OCI-LY7 (cell line): Measurements from ENCODE around the gene CCRL2. TPM values are rescaled to one million over a fixed set of nuclear protein-coding genes. Genes with fewer than 3 reads are reported as not detected.
"Not testable (repeated sequence)": the region's sequence is repeated elsewhere in the genome, so short reads cannot be mapped to it uniquely, and the experiment has no call there.

Experiments used
- BruUV-seq: library from RNA; stranded (reverse); fragments of 400-500 nt; replicated peaks from 2 replicates; lab custom pipeline; 2021; lab: Mats Ljungman, UMichigan
- CTCF ChIA-PET: fragments of 300-600 bp; sonication (Branson Sonifier 250); formaldehyde crosslinking; loops from one replicate; lab custom pipeline; 2022; ENCODE audit warnings: antibody characterized with exemption; ENCODE audit not compliant: unreplicated experiment; lab: Charles Lee
- POLR2A ChIA-PET: fragments of 300-600 bp; sonication (Branson Sonifier 250); formaldehyde crosslinking; loops from one replicate; lab custom pipeline; 2022; ENCODE audit warnings: antibody characterized with exemption; lab: Charles Lee
- DNase-seq: peaks from one replicate; pipeline ENCODE4 v3.0.0-alpha.2; 2015; ENCODE audit warnings: low spot score
- H2AFZ ChIP-seq: fragments of 200-600 bp; sonication (generic), shearing (Covaris generic); 2 replicates; pipeline ENCODE4 v1.6.1; 2014; ENCODE audit warnings: mild to moderate bottlenecking, antibody characterized with exemption, low read length, moderate library complexity
- H3K27ac ChIP-seq: fragments of 200-600 bp; sonication (generic); 2 replicates; pipeline ENCODE4 v1.5.1; 2014; ENCODE audit warnings: mixed run types, low read depth, mild to moderate bottlenecking, moderate library complexity, low read length, inconsistent platforms; ENCODE audit not compliant: poor library complexity, severe bottlenecking
- H3K36me3 ChIP-seq: fragments of 200-600 bp; sonication (generic); 2 replicates; pipeline ENCODE4 v1.6.1; 2014; ENCODE audit warnings: mild to moderate bottlenecking, antibody characterized with exemption, low read length, moderate library complexity, mixed read lengths; ENCODE audit not compliant: insufficient read depth
- H3K4me1 ChIP-seq: fragments of 200-600 bp; sonication (generic); 2 replicates; pipeline ENCODE4 v1.5.1; 2014; ENCODE audit warnings: mild to moderate bottlenecking, low read length; ENCODE audit not compliant: insufficient read depth, poor library complexity, severe bottlenecking
- H3K4me2 ChIP-seq: fragments of 200-600 bp; sonication (generic); 2 replicates; pipeline ENCODE4 v1.6.1; 2014; ENCODE audit warnings: mild to moderate bottlenecking, low read length
- H3K4me3 ChIP-seq: fragments of 200-600 bp; sonication (generic); 2 replicates; pipeline ENCODE4 v1.5.1; 2014; ENCODE audit warnings: mild to moderate bottlenecking, low read depth, low read length; ENCODE audit not compliant: poor library complexity, severe bottlenecking
- H3K79me2 ChIP-seq: fragments of 200-600 bp; sonication (generic); 2 replicates; pipeline ENCODE4 v1.6.1; 2016; ENCODE audit warnings: low read depth, mild to moderate bottlenecking, low read length, moderate library complexity, mixed read lengths; ENCODE audit not compliant: insufficient read depth
- H3K9me2 ChIP-seq: fragments of 200-600 bp; sonication (generic); 2 replicates; pipeline ENCODE4 v1.6.1; 2016; ENCODE audit warnings: mild to moderate bottlenecking, low read length, mixed read lengths; ENCODE audit not compliant: insufficient read depth
- H3K9me3 ChIP-seq: fragments of 200-600 bp; sonication (generic); 2 replicates; pipeline ENCODE4 v1.6.1; 2014; ENCODE audit warnings: mild to moderate bottlenecking, mixed run types, low read length, mixed read lengths
- H4K20me1 ChIP-seq: fragments of 200-600 bp; sonication (generic); 2 replicates; pipeline ENCODE4 v1.6.1; 2014; ENCODE audit warnings: mild to moderate bottlenecking, antibody characterized with exemption, low read length, moderate library complexity, mixed read lengths; ENCODE audit not compliant: insufficient read depth
- EZH2phosphoT487 ChIP-seq: fragments of 200-600 bp; sonication (generic); IDR thresholded peaks from 2 replicates; pipeline ENCODE4 v1.6.1; 2018; ENCODE audit warnings: low read depth, borderline replicate concordance, mild to moderate bottlenecking, mixed run types, antibody characterized with exemption, low read length, moderate library complexity, mixed read lengths
- intact Hi-C: fragments of 100-400 bp; cut with micrococcal nuclease; formaldehyde crosslinking; loops from one replicate; pipeline ENCODE4 v1.10.0; 2022; ENCODE audit not compliant: unreplicated experiment
- total RNA-seq, 2 experiments: library from RNA; depleted of rRNA in 1 of 2; stranded (reverse); fragments of >200 nt in 1 of 2; shearing (Covaris generic) in 1 of 2; gene quantifications; 2 replicates each; pipeline ENCODE4 v1.2.3, GENCODE V29; 2014 to 2022
- TF ChIP-seq, protein P1 (sequence below): fragments of 200-600 bp; sonication (generic); conservative IDR thresholded peaks from 2 replicates; pipeline ENCODE4 v1.5.1; 2014; ENCODE audit warnings: mild to moderate bottlenecking, antibody characterized with exemption, low read length, moderate library complexity, mixed read lengths

CCRL2 gene
- total RNA-seq, 2 experiments from 2014 or later: 0.41 to 2.2 TPM

DNA sequence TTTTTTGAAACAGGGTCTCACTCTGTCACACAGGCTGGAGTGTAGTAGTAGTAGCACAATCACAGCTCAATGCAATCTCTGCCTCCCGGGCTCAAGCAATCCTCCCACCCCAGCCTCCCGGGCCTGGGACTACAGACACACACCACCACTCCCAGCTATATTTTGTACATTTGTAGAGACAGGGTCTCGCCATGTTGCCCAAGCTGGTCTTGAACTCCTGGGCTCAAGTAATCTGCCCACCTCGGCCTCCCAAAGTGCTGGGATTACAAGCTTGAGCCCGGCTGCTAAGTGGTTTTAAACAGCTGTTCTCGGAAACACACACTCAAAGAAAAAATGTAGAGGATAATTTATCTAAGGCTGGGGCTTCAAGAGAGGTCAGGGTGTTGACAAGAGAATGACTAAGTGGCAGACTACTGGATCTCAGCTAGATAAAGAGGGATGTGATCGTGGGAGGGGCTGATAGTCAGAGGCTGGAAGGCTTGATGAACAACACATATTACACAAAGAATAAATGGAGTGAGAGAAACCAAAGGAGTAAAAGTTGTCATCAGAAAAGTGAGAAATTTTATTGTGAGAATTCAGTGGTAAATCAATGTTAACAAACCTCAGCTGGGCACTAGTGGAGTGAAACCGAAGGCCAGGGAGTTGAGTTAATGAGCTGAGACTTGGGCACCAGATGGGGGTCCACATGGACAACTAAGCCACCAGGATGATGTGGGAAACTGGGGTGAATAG is 6.9 kb upstream of the CCRL2 start:
- Histone ChIP-seq H3K79me2 (no peaks in the 10 kb centered on the region), H3K4me3 (no peak overlapping the region), H3K27ac (no peak overlapping the region), H3K36me3 (no peaks in the 10 kb centered on the region), H4K20me1 (no peaks in the 10 kb centered on the region), H3K9me2 (no peaks in the 10 kb centered on the region), H3K4me1 (no peaks in the 10 kb centered on the region), H3K9me3 (no peaks in the 10 kb centered on the region), H3K4me2 (no peak overlapping the region), H2AFZ (no peak overlapping the region)
- CTCF ChIA-PET: no interaction called here
- BruUV-seq: no TSS peak
- POLR2A ChIA-PET: interaction anchor here (2.1 kb wide), 1 partner anchor 17 kb away, joined by 7 read pairs; no protein-coding TSS in a partner anchor
- TF ChIP-seq, protein P1, sequence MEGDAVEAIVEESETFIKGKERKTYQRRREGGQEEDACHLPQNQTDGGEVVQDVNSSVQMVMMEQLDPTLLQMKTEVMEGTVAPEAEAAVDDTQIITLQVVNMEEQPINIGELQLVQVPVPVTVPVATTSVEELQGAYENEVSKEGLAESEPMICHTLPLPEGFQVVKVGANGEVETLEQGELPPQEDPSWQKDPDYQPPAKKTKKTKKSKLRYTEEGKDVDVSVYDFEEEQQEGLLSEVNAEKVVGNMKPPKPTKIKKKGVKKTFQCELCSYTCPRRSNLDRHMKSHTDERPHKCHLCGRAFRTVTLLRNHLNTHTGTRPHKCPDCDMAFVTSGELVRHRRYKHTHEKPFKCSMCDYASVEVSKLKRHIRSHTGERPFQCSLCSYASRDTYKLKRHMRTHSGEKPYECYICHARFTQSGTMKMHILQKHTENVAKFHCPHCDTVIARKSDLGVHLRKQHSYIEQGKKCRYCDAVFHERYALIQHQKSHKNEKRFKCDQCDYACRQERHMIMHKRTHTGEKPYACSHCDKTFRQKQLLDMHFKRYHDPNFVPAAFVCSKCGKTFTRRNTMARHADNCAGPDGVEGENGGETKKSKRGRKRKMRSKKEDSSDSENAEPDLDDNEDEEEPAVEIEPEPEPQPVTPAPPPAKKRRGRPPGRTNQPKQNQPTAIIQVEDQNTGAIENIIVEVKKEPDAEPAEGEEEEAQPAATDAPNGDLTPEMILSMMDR: no peak
- TF ChIP-seq EZH2phosphoT487: no peak
- no peak for DNase-seq
- intact Hi-C loops: no loop called here

- no TSS peak for BruUV-seq
- Histone ChIP-seq H3K4me2 (no peak overlapping the region), H4K20me1 (no peaks in the 10 kb centered on the region), H3K36me3 (no peaks in the 10 kb centered on the region), H3K27ac (no peak overlapping the region), H3K4me3 (no peak overlapping the region), H3K9me3 (no peaks in the 10 kb centered on the region), H3K9me2 (no peaks in the 10 kb centered on the region), H3K79me2 (no peaks in the 10 kb centered on the region), H3K4me1 (no peaks in the 10 kb centered on the region), H2AFZ (no peak overlapping the region)
- no peak for DNase-seq
- no peak for TF ChIP-seq EZH2phosphoT487
- TF ChIP-seq, protein P1: no peak
- ChIA-PET CTCF (no interaction called here), POLR2A (interaction anchor here (2.1 kb wide), 1 partner anchor 17 kb away, joined by 7 read pairs; no protein-coding TSS in a partner anchor)
- intact Hi-C loops: no loop called here
Observed at GRCh38 chr3:46400846-46401245, 6.2 kb upstream of the CCRL2 start.

GRCh38 chr3:46401579-46401978 is 5.5 kb upstream of the CCRL2 start:
- no peak overlapping the region for H2AFZ ChIP-seq
- POLR2A ChIA-PET: interaction anchor here (2.1 kb wide), 1 partner anchor 18 kb away, joined by 7 read pairs; no protein-coding TSS in a partner anchor
- H3K4me3 ChIP-seq: no peak overlapping the region
- H4K20me1 ChIP-seq: no peaks in the 10 kb centered on the region
- H3K9me3 ChIP-seq: no peaks in the 10 kb centered on the region
- CTCF ChIA-PET: no interaction called here
- BruUV-seq: no TSS peak
- no peaks in the 10 kb centered on the region for H3K79me2 ChIP-seq
- H3K27ac ChIP-seq: no peak overlapping the region
- no peak overlapping the region for H3K4me2 ChIP-seq
- no peak for TF ChIP-seq EZH2phosphoT487
- TF ChIP-seq, protein P1: no peak
- peaks cover 6% of the 10 kb centered on the region for H3K4me1 ChIP-seq
- intact Hi-C loops: no loop called here
- H3K9me2 ChIP-seq: no peaks in the 10 kb centered on the region
- H3K36me3 ChIP-seq: no peaks in the 10 kb centered on the region
- no peak for DNase-seq

DNA sequence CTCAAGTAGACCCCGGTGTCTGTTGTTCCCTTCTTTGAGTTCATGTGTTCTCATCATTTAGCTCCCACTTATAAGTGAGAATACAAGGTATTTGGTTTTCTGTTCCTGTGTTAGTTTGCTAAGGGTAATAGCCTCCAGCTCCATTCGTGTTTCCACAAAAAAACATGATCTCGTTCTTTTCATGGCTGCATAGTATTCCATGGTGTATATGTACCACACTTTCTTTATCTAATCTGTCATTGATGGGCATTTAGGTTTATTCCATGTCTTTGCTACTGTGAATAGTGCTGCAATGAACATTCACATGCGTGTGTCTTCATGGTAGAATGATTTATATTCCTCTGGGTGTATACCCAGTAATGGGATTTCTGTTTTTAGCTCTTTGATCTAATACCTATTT is 4.2 kb upstream of the CCRL2 start:
- H3K4me1 ChIP-seq: peaks cover 19% of the 10 kb centered on the region
- H3K79me2 ChIP-seq, POLR2A ChIA-PET, H3K27ac ChIP-seq, H3K9me3 ChIP-seq, intact Hi-C loops, H2AFZ ChIP-seq, H3K4me2 ChIP-seq, DNase-seq, H3K36me3 ChIP-seq, H4K20me1 ChIP-seq, H3K9me2 ChIP-seq, H3K4me3 ChIP-seq, BruUV-seq, CTCF ChIA-PET: not testable (repeated sequence)
